ENCODE data around the gene DNAJC25.
A peak's percentile ranks its signal among the peaks of the same experiment; 100 is the strongest.
"Not testable (repeated sequence)": the region's sequence is repeated elsewhere in the genome, so short reads cannot be mapped to it uniquely, and the experiment has no call there.

The DNAJC25 gene

DNA sequence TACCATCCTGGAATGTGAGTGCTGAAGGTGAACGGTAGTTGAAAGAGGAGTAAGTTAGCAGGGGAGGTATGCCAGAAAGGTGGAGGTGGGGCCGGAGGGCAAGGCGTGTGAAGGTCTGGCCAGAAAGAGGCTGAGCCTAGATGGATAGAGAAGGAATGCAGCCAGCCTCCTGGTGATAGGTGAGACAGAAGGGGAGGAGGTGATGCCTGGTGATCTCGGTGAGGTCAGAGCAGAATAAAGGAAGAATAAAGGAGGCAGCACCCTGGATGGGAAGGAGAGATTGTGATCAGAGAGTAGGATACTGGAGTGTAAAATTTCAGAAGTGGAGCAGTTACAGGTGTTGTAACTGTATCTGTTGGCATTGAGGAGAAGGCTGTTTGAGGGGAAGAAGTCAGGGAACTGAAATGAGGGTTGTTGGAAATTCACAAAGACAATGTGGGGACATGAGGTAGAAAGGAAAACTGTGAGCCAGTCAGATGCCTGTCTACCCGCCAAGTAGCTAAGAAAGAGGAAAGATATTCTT lies 32.2 kb downstream of the DNAJC25 start:
- peak in 1 of 51 donors; percentile 5 for DNase-seq

GRCh38 chr9:111668026-111668573 lies 37.0 kb downstream of the DNAJC25 start:
- DNase-seq, result no peak

DNA sequence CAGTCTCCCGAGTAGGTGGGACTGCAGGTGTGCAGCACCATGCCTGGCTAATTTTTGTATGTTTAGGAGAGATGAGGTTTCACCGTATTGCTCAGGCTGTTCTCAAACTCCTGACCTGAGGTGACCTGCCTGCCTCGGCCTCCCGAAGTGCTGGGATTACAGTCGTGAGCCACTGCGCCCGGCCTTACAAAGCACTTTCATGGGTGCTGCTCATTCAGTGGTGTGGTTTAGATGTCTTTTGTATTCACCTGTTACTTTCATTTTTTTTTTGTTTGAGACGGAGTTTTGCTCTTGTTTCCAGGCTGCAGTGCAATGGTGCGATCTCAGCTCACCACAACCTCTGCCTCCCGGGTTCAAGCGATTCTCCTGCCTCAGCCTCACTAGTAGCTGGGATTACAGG lies 37.5 kb downstream of the DNAJC25 start:
- DNase-seq, result not testable (repeated sequence)

- no peak for DNase-seq
These were observed 43.2 kb downstream of the DNAJC25 start for GRCh38 chr9:111674319-111674718.

- DNase-seq, result no peak
These were observed 45.0 kb downstream of the DNAJC25 start for GRCh38 chr9:111676116-111676515.

GRCh38 chr9:111678293-111678692 lies 47.2 kb downstream of the DNAJC25 start:
- DNase-seq, result no peak

GRCh38 chr9:111679199-111679598 lies 48.1 kb downstream of the DNAJC25 start:
- DNase-seq, result no peak

DNA sequence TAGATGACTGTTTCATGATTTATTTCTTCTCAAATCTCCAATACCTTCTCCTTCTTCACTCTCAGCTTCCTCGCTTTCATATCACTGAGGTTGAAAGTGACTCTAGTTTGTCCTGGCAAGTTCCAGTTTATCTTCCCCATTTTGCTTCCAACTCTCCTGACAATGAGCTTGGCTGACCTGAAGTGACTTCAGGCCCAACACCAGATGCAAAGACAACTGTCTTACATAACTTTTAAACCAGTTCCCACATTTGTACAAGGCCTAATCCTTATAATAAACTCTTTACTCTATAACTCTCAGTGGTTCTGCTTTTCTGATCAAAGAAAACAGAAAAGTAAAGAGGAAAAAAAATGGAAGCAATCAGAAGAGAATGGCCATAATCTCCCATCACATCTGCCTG lies 52.3 kb downstream of the DNAJC25 start:
- no peak for DNase-seq

- DNase-seq, result no peak
These were observed 60.7 kb downstream of the DNAJC25 start for GRCh38 chr9:111691672-111692329.

GRCh38 chr9:111696796-111697195 lies 65.7 kb downstream of the DNAJC25 start:
- no peak for DNase-seq

- no peak for DNase-seq
These were observed 69.6 kb downstream of the DNAJC25 start for GRCh38 chr9:111700776-111701175.

All from hypothalamus (tissue), 51 donors.